Right lobe of liver (tissue), 6 donors: ENCODE measurements around the gene COL4A6. TPM values are rescaled to one million over a fixed set of nuclear protein-coding genes. Genes with fewer than 3 reads are reported as not detected.

ENCODE experiments used
- ATAC-seq, 4 donors: fragments of 200-7000 bp; cut with Tn5 transposase; one replicate each; pipeline ENCODE4 v1.9.1; 2020; ENCODE audit warnings: mild to moderate bottlenecking in 4 of 4, moderate library complexity in 4 of 4
- DNase-seq, 3 donors: peaks; one replicate each; pipeline ENCODE4 v3.0.0-alpha.2; 2020
- H3K27ac ChIP-seq, 3 donors: fragments of 200-600 bp; one replicate each; pipeline ENCODE4 v1.8.0; 2022
- H3K27me3 ChIP-seq, 2 donors: fragments of 200-600 bp; one replicate each; pipeline ENCODE4 v1.8.0; 2022
- H3K36me3 ChIP-seq, 4 donors: fragments of 200-600 bp; sonication (generic) in 1 of 4; one replicate each; pipeline versions ENCODE4 v1.5.1 to v1.8.0; 2017 to 2022; ENCODE audit warnings: control low read depth in 1 of 4
- H3K4me1 ChIP-seq, 4 donors: fragments of 200-600 bp; sonication (generic) in 1 of 4; one replicate each; pipeline versions ENCODE4 v1.5.1 to v1.8.0; 2017 to 2022; ENCODE audit warnings: control low read depth in 1 of 4
- H3K4me3 ChIP-seq, 3 donors: fragments of 200-600 bp; one replicate each; pipeline ENCODE4 v1.8.0; 2022
- H3K9me3 ChIP-seq, 4 donors: fragments of 200-600 bp; sonication (generic) in 1 of 4; one replicate each; pipeline versions ENCODE4 v1.5.1 to v1.8.0; 2017 to 2022; ENCODE audit warnings: control low read depth in 1 of 4
- CTCF ChIP-seq, 4 donors: fragments of 200-600 bp in 3 of 4; fragments of 450-650 bp in 1 of 4; IDR thresholded peaks; one replicate each; pipeline versions ENCODE4 v1.5.1 to v1.8.0; 2016 to 2022; ENCODE audit warnings: antibody characterized with exemption in 4 of 4, mild to moderate bottlenecking in 2 of 4
- POLR2A ChIP-seq: fragments of 450-650 bp; IDR thresholded peaks from one replicate; pipeline ENCODE4 v1.6.1; 2017; ENCODE audit warnings: antibody characterized with exemption, mild to moderate bottlenecking
- WGBS: methylation state at CpG from one replicate; pipeline ENCODE4 v1.1.6; 2018; ENCODE audit warnings: low coverage, low lambda C conversion rate; ENCODE audit not compliant: insufficient coverage; ENCODE audit errors: missing lambda C conversion rate; 5-methylcytosine and 5-hydroxymethylcytosine counted together
- intact Hi-C, 2 donors: fragments of 100-400 bp; cut with DNase I; formaldehyde crosslinking; loops; one replicate each; pipeline versions ENCODE4 v1.11.2 to v1.14.1; 2022
- total RNA-seq, 6 experiments: library from RNA; depleted of rRNA in 2 of 6; stranded (reverse); fragments of >200 nt in 2 of 6; fragmentation: NEBNext Ultra II Directional in 3 of 6; extraction: Animal tissue kit (Norgen Biotek cat#: 25700) in 3 of 6; gene quantifications; one replicate each; pipeline versions ENCODE4 v1.1.0 to v1.2.4, GENCODE V29; 2016 to 2023
- donor health status: DM: no; HTN: yes; CAD: no.
- donor health status: DM: no; HTN: no; CAD: no.
- donor health status: DM: no; HTN: no; CAD: no.
- donor health status: DM: no; HTN: yes; CAD: no.
- donor health status: DM: no; HTN: yes; CAD: no.

The COL4A6 gene
- total RNA-seq, 6 experiments from 2014 or later, result 0.02 to 0.05 TPM; not detected in 4

GRCh38 chrX:108126661-108127060 is 311.6 kb downstream of the COL4A6 start:
- Histone ChIP-seq H3K4me3 (no peak overlapping the region), H3K9me3 (no peaks in the 10 kb centered on the region), H3K27ac (no peak overlapping the region), H3K27me3 (no peaks in the 10 kb centered on the region), H3K36me3 (no peaks in the 10 kb centered on the region), H3K4me1 (no peaks in the 10 kb centered on the region)
- 63% methylated on average over 2 of the region's 2 CpGs for WGBS
- DNase-seq (no peak), ATAC-seq (no peak)
- TF ChIP-seq POLR2A (no peak), CTCF (IDR thresholded peaks at IDR 0.05) (no peak)
- intact Hi-C loops, result no loop called here

GRCh38 chrX:108123591-108124366 is 314.4 kb downstream of the COL4A6 start:
- Histone ChIP-seq H3K36me3 (no peaks in the 10 kb centered on the region), H3K9me3 (no peaks in the 10 kb centered on the region), H3K27ac (no peak overlapping the region), H3K4me3 (no peak overlapping the region), H3K4me1 (no peaks in the 10 kb centered on the region), H3K27me3 (no peaks in the 10 kb centered on the region)
- WGBS, result 71% methylated on average over 3 of the region's 3 CpGs
- no peak for DNase-seq
- intact Hi-C loops, result no loop called here
- ATAC-seq, result no peak
- no peak for TF ChIP-seq POLR2A
- TF ChIP-seq CTCF (IDR thresholded peaks at IDR 0.05), result no peak

GRCh38 chrX:108122748-108123147 is 315.5 kb downstream of the COL4A6 start:
- Histone ChIP-seq H3K27me3 (no peaks in the 10 kb centered on the region), H3K36me3 (no peaks in the 10 kb centered on the region), H3K4me1 (no peaks in the 10 kb centered on the region), H3K27ac (no peak overlapping the region), H3K9me3 (no peaks in the 10 kb centered on the region), H3K4me3 (no peak overlapping the region)
- DNase-seq, result no peak
- TF ChIP-seq POLR2A, result no peak
- no peak for TF ChIP-seq CTCF (IDR thresholded peaks at IDR 0.05)
- no peak for ATAC-seq
- 85% methylated on average over 2 of the region's 2 CpGs for WGBS
- intact Hi-C loops, result no loop called here

- ATAC-seq, result no peak
- no peaks in the 10 kb centered on the region for H3K36me3 ChIP-seq
- H3K27ac ChIP-seq, result no peak overlapping the region
- no peak overlapping the region for H3K4me3 ChIP-seq
- TF ChIP-seq POLR2A (no peak), CTCF (IDR thresholded peaks at IDR 0.05) (no peak)
- 39% methylated on average over 3 of the region's 3 CpGs for WGBS
- H3K9me3 ChIP-seq, result no peaks in the 10 kb centered on the region
- no peak for DNase-seq
- H3K4me1 ChIP-seq, result no peaks in the 10 kb centered on the region
- no peaks in the 10 kb centered on the region for H3K27me3 ChIP-seq
- intact Hi-C loops, result no loop called here
Observed at GRCh38 chrX:108121291-108121690, 316.9 kb downstream of the COL4A6 start.
